ENCODE data around the gene FICD.

Gene FICD

DNA sequence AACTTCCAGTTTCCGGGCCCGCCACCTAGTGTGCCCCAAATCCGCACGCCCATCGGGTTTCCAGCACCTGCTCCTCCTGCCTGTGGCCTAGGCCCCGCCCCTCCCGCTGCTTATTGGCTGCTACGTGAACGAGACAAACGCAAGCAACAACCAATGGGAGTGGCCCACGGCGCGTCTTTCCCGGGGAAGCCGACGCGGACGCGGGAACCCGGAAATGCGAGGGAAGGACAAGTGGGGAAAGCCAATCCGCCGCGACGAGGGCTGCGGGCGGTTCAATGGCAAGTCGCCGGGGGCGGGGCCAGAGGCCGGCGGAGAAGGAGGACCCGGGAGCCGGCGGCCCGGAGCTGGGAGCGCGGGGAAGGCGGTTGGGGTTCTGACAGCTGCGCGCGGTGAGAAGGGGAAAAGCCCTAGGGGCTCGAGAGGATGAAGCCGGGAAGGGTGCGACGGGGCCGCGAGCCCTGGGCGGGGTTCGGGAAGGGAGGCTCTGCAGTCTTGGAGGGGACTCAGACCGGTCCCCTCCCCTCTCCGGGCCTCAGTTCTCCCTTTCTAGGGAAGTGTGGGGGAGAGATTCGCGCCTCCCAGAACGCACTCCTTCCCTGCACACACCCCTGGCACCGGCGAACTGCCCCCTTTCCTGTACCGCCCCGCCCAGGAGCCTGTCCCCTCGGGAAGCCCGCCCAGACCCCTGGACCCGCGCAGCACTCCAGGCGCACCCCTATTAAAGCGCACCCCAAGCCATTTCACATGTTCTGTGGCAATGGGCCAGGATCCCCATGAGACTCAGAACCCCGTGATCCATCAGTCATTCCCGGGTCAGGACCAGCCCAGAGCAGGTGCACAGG lies at the start of gene FICD:
Gene FICD (plus strand): TSS at position 305 of the 842 bp plus-strand sequence. CDS start 1,696 bp downstream, outside the sequence.
- peak; percentile 82 for TF ChIP-seq CREB1 (IDR thresholded peaks at IDR 0.05; ENCODE audit: low read depth)
- TF ChIP-seq TAF1 (IDR thresholded peaks at IDR 0.05; ENCODE audit: low read depth) = peak; percentile 48
- no peak for TF ChIP-seq TEAD4 (IDR thresholded peaks at IDR 0.05)
- TF ChIP-seq, protein P1, sequence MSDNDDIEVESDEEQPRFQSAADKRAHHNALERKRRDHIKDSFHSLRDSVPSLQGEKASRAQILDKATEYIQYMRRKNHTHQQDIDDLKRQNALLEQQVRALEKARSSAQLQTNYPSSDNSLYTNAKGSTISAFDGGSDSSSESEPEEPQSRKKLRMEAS (IDR thresholded peaks at IDR 0.05) = peak; percentile 67; the same call in 1 of the 2 replicates
- TF ChIP-seq, protein P2, sequence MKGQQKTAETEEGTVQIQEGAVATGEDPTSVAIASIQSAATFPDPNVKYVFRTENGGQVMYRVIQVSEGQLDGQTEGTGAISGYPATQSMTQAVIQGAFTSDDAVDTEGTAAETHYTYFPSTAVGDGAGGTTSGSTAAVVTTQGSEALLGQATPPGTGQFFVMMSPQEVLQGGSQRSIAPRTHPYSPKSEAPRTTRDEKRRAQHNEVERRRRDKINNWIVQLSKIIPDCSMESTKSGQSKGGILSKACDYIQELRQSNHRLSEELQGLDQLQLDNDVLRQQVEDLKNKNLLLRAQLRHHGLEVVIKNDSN (IDR thresholded peaks at IDR 0.05) = no peak
- TF ChIP-seq RAD21 (IDR thresholded peaks at IDR 0.05; ENCODE audit: low read depth) = no peak
- TF ChIP-seq YY1 (IDR thresholded peaks at IDR 0.05; ENCODE audit: low read depth) = no peak
- no peak for TF ChIP-seq ZBTB7A (IDR thresholded peaks at IDR 0.05; ENCODE audit: low read depth)
- TF ChIP-seq EGR1 (IDR thresholded peaks at IDR 0.05) = no peak
- peak; percentile 31; the same call in 1 of the 2 replicates for TF ChIP-seq FOXM1 (IDR thresholded peaks at IDR 0.05; ENCODE audit: borderline replicate concordance, low read depth)
- TF ChIP-seq, protein P3, sequence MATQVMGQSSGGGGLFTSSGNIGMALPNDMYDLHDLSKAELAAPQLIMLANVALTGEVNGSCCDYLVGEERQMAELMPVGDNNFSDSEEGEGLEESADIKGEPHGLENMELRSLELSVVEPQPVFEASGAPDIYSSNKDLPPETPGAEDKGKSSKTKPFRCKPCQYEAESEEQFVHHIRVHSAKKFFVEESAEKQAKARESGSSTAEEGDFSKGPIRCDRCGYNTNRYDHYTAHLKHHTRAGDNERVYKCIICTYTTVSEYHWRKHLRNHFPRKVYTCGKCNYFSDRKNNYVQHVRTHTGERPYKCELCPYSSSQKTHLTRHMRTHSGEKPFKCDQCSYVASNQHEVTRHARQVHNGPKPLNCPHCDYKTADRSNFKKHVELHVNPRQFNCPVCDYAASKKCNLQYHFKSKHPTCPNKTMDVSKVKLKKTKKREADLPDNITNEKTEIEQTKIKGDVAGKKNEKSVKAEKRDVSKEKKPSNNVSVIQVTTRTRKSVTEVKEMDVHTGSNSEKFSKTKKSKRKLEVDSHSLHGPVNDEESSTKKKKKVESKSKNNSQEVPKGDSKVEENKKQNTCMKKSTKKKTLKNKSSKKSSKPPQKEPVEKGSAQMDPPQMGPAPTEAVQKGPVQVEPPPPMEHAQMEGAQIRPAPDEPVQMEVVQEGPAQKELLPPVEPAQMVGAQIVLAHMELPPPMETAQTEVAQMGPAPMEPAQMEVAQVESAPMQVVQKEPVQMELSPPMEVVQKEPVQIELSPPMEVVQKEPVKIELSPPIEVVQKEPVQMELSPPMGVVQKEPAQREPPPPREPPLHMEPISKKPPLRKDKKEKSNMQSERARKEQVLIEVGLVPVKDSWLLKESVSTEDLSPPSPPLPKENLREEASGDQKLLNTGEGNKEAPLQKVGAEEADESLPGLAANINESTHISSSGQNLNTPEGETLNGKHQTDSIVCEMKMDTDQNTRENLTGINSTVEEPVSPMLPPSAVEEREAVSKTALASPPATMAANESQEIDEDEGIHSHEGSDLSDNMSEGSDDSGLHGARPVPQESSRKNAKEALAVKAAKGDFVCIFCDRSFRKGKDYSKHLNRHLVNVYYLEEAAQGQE (IDR thresholded peaks at IDR 0.05; ENCODE audit: low read depth) = no peak
- no peak for TF ChIP-seq TCF12 (IDR thresholded peaks at IDR 0.05; ENCODE audit: low read depth)
- no peak for TF ChIP-seq EP300 (IDR thresholded peaks at IDR 0.05; ENCODE audit: borderline replicate concordance)
- TF ChIP-seq CEBPB (IDR thresholded peaks at IDR 0.05) = no peak
- TF ChIP-seq NFIC (IDR thresholded peaks at IDR 0.05) = no peak

DNA sequence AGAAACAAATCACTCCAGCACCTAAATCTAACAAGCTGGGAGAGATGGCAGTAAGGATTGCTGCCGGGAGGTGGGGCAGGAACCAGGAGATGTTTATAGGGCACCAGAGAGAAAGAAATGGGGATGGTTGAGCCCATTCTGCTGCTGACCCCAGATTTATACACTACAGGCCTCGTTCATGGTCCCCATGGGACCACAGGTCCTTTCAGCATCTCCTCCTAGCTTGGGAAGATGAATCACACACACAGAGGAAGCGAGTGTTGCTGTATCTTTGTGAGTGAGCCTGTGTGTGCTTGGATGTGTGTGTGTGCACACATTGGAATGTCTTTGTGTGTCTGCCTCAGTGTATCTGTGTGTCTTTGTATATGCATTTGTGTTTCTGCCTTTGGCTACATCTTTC lies 49.7 kb upstream of the FICD start:
- no peak for TF ChIP-seq EP300 (IDR thresholded peaks at IDR 0.05; ENCODE audit: borderline replicate concordance)
- TF ChIP-seq CREB1 (IDR thresholded peaks at IDR 0.05; ENCODE audit: low read depth) = no peak
- no peak for TF ChIP-seq CEBPB (IDR thresholded peaks at IDR 0.05)

DNA sequence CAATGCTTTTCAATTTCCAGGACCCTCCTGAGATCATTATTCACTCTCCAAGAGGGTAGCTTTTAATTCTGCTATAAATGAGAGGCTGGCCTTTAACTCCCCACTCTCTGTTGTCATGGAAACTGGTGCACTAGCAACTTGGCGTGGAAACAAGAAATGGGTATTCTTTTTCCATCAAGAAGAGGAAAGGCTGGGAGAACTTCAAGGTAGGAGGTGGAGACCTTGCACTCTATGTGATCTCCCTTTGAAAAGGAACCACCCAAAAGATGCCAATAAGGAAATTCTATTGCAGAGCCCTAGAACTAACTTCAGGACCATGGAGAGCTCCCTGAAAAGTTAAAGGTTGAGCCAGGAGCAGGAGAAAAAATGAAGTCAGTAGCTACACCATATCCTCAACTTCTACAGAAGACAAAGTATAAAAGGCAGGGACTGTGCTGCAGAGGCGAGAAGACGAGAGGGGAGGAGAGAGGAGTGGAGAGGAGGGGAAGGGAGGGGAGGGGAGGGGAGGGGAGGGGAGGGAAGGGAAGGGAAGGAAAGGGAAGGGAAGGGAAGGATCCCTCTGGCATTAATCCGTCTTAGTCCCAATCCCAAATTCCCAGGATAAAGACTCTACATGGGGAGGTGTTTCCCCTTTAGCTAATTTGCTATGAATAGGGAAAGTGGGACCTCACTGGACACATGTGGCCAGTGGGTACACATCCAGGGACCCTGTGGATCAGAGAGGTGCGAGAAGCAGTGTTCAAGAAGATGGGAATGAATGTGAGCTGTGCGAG lies 46.7 kb upstream of the FICD start:
- no peak for TF ChIP-seq NFIC (IDR thresholded peaks at IDR 0.05)
- TF ChIP-seq, protein P3 (IDR thresholded peaks at IDR 0.05; ENCODE audit: low read depth) = peak; percentile 87

DNA sequence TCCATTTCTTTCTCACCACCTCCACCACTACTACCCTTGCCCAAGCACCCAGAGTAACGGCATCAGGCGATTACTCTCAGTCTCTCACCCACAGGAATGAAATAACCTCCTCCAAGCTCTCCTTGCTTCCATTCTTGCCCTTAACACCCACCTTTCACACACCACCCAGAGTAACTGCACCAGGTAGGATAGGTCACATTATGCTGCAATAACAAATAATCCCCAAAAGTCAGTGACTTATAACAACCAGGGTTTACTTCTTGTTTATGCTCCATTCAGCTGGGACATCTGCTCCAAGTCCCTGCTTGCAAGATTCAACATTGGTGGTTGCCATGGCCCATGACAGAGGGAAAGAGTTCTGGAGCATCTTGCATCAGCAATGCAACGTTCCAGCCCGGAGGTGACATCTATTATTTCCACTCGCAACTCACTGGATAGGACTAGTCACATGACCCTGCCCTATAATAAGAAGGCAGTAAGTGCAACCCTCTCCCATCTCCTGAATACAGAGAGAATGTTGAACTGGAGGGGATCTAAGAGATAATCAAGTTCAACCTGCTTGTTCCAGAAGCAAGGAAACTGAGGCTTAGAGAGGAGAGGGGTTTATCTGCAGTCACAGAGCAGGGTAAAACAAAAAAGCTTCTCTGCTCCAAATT lies 41.5 kb upstream of the FICD start:
- no peak for TF ChIP-seq TCF12 (IDR thresholded peaks at IDR 0.05; ENCODE audit: low read depth)
- TF ChIP-seq TEAD4 (IDR thresholded peaks at IDR 0.05) = no peak
- no peak for TF ChIP-seq FOXM1 (IDR thresholded peaks at IDR 0.05; ENCODE audit: borderline replicate concordance, low read depth)
- no peak for TF ChIP-seq TAF1 (IDR thresholded peaks at IDR 0.05; ENCODE audit: low read depth)
- TF ChIP-seq, protein P1 (IDR thresholded peaks at IDR 0.05) = no peak
- no peak for TF ChIP-seq EP300 (IDR thresholded peaks at IDR 0.05; ENCODE audit: borderline replicate concordance)
- no peak for TF ChIP-seq CEBPB (IDR thresholded peaks at IDR 0.05)
- TF ChIP-seq RAD21 (IDR thresholded peaks at IDR 0.05; ENCODE audit: low read depth) = no peak

DNA sequence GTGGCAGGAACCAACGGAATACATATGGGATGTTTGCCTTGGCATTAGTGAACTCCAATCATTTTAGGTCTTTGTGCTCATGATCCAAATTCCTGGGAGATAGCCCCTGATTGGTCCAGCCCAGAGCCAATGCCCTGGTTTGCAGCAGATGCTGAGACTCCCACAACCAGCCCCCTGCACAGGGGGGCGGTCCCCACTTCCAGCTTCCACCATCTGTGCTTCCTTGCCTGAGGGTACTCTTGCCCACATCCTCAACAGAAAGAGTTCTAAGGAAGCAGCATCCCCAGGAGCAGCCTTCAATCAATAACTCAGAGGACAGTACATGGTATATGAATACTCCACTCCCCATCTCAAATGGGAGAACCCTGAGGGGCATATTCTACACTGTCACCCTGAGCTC lies 39.7 kb upstream of the FICD start:
- TF ChIP-seq CREB1 (IDR thresholded peaks at IDR 0.05; ENCODE audit: low read depth) (no peak), CEBPB (IDR thresholded peaks at IDR 0.05) (no peak), TEAD4 (IDR thresholded peaks at IDR 0.05) (no peak), NFIC (IDR thresholded peaks at IDR 0.05) (no peak), EP300 (IDR thresholded peaks at IDR 0.05; ENCODE audit: borderline replicate concordance) (no peak), ZBTB7A (IDR thresholded peaks at IDR 0.05; ENCODE audit: low read depth) (no peak), RAD21 (IDR thresholded peaks at IDR 0.05; ENCODE audit: low read depth) (no peak)
- TF ChIP-seq, protein P2 (IDR thresholded peaks at IDR 0.05) = no peak

Data from Ishikawa (cell line).